Activated B cell treated with CpG ODN at 0.5 μM for 24 hours (primary cell): ENCODE data around the gene NUP214. TPM values are rescaled to one million over a fixed set of nuclear protein-coding genes. Genes with fewer than 3 reads are reported as not detected.
"Not testable (repeated sequence)": the region's sequence is repeated elsewhere in the genome, so short reads cannot be mapped to it uniquely, and the experiment has no call there.

Experiments used
- ATAC-seq: fragments of 200-7000 bp; cut with Tn5 transposase; one replicate; pipeline ENCODE4 v1.10.0; 2021; ENCODE audit warnings: low read depth, mild to moderate bottlenecking, moderate library complexity
- CTCF ChIA-PET: fragments of 350-600 bp; sonication (Branson Sonifier 250); formaldehyde crosslinking; loops from one replicate; lab custom pipeline; 2021; ENCODE audit warnings: antibody characterized with exemption; lab: Charles Lee
- POLR2A ChIA-PET: fragments of 350-600 bp; sonication (Branson Sonifier 250); formaldehyde crosslinking; loops from one replicate; lab custom pipeline; 2021; ENCODE audit warnings: antibody characterized with exemption; lab: Charles Lee
- DNase-seq: peaks from one replicate; pipeline ENCODE4 v3.0.0; 2022
- H3K27ac Mint-ChIP-seq: one replicate; pipeline ENCODE4 v1.8.0; 2020; ENCODE audit warnings: mixed read lengths
- H3K27me3 Mint-ChIP-seq: one replicate; pipeline ENCODE4 v1.8.0; 2021; ENCODE audit warnings: mixed read lengths
- H3K36me3 Mint-ChIP-seq: one replicate; pipeline ENCODE4 v1.8.0; 2021; ENCODE audit warnings: low read depth, mixed read lengths
- H3K4me1 Mint-ChIP-seq: one replicate; pipeline ENCODE4 v1.8.0; 2021; ENCODE audit warnings: mixed read lengths
- H3K4me3 Mint-ChIP-seq: one replicate; pipeline ENCODE4 v1.8.0; 2020; ENCODE audit warnings: mild to moderate bottlenecking, mixed read lengths
- H3K9me3 Mint-ChIP-seq: one replicate; pipeline ENCODE4 v1.8.0; 2020; ENCODE audit warnings: mixed read lengths
- CTCF ChIP-seq: fragments of 200-600 bp; IDR thresholded peaks from one replicate; pipeline ENCODE4 v1.8.0; 2022; ENCODE audit warnings: antibody characterized with exemption, mild to moderate bottlenecking
- intact Hi-C: fragments of 100-400 bp; cut with micrococcal nuclease; formaldehyde crosslinking; loops from one replicate; pipeline ENCODE4 v1.15.1; 2024
- total RNA-seq: library from RNA; stranded (reverse); gene quantifications from 2 replicates; pipeline ENCODE4 v1.2.3, GENCODE V29; 2022

The NUP214 gene
- total RNA-seq, 1 donor from 2014 or later, result 90.9 TPM

- peaks cover 85% of the 10 kb centered on the region for H3K36me3 Mint-ChIP-seq
Observed at GRCh38 chr9:131153595-131153994, 28.2 kb downstream of the NUP214 start.

DNA sequence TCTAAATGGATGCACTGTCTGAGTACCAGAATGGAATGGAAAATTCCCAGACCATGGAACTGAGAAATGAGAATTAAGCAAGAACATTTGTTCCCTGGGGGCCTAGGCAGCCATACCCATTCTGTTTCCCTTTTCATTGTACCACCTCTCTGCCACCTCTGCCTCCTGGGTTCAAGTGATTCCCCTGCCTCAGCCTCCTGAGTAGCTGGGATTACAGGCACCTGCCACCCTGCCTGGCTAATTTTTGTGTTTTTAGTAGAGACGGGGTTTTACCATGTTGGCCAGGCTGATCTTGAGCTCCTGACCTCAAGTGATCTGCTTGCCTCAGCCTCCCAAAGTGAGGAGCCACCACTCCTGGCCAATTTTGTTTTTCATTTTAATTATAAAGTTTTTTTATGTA is 33.3 kb downstream of the NUP214 start:
- H3K27ac Mint-ChIP-seq, DNase-seq, H3K4me1 Mint-ChIP-seq, H3K27me3 Mint-ChIP-seq, H3K9me3 Mint-ChIP-seq, ATAC-seq, CTCF ChIA-PET, intact Hi-C loops, H3K4me3 Mint-ChIP-seq: not testable (repeated sequence)
- POLR2A ChIA-PET, result interaction anchor here (0.5 to 0.6 kb wide), 2 partner anchors 152 to 236 kb away, joined by 4 to 8 read pairs; no protein-coding TSS in a partner anchor
- H3K36me3 Mint-ChIP-seq, result peaks cover 82% of the 10 kb centered on the region

More at GRCh38 chr9:131153595-131153994, 28.2 kb downstream of the NUP214 start:
- intact Hi-C loops, result no loop called here
- H3K4me1 Mint-ChIP-seq, result no peaks in the 10 kb centered on the region
- no peaks in the 10 kb centered on the region for H3K27me3 Mint-ChIP-seq
- ATAC-seq, result no peak
- H3K4me3 Mint-ChIP-seq, result no peak overlapping the region
- CTCF ChIA-PET, result no interaction called here
- no peak for DNase-seq
- H3K27ac Mint-ChIP-seq, result no peak overlapping the region
- no peaks in the 10 kb centered on the region for H3K9me3 Mint-ChIP-seq
- POLR2A ChIA-PET, result no interaction called here
- no peak for TF ChIP-seq CTCF

- Mint-ChIP-seq H3K4me3 (no peak overlapping the region), H3K36me3 (peaks cover 78% of the 10 kb centered on the region), H3K27me3 (no peaks in the 10 kb centered on the region), H3K9me3 (no peaks in the 10 kb centered on the region), H3K27ac (no peak overlapping the region), H3K4me1 (no peaks in the 10 kb centered on the region)
- no peak for DNase-seq
- POLR2A ChIA-PET, result interaction anchor here (0.6 kb wide), 2 partner anchors 109 to 252 kb away, joined by 5 read pairs; no protein-coding TSS in a partner anchor
- ATAC-seq, result no peak
- no peak for TF ChIP-seq CTCF
- intact Hi-C loops, result no loop called here
- CTCF ChIA-PET, result interaction anchor here (1.2 kb wide), 1 partner anchor 176 kb away, joined by 5 read pairs; no protein-coding TSS in a partner anchor
Observed at GRCh38 chr9:131160416-131161112, 35.2 kb downstream of the NUP214 start.

- intact Hi-C loops, result no loop called here
- H3K36me3 Mint-ChIP-seq, result peaks cover 80% of the 10 kb centered on the region
- ChIA-PET POLR2A (interaction anchor here (0.6 kb wide), 1 partner anchor 251 kb away, joined by 5 read pairs; no protein-coding TSS in a partner anchor), CTCF (no interaction called here)
- no peaks in the 10 kb centered on the region for H3K27me3 Mint-ChIP-seq
- H3K9me3 Mint-ChIP-seq, result no peaks in the 10 kb centered on the region
- H3K27ac Mint-ChIP-seq, result no peak overlapping the region
- H3K4me1 Mint-ChIP-seq, result no peaks in the 10 kb centered on the region
- TF ChIP-seq CTCF, result no peak
- no peak overlapping the region for H3K4me3 Mint-ChIP-seq
- ATAC-seq, result no peak
- no peak for DNase-seq
Observed at GRCh38 chr9:131161585-131161984, 36.2 kb downstream of the NUP214 start.

GRCh38 chr9:131162886-131163285 is 37.5 kb downstream of the NUP214 start:
- Mint-ChIP-seq H3K36me3 (peaks cover 81% of the 10 kb centered on the region), H3K9me3 (no peaks in the 10 kb centered on the region), H3K27me3 (no peaks in the 10 kb centered on the region), H3K4me1 (no peaks in the 10 kb centered on the region), H3K4me3 (no peak overlapping the region), H3K27ac (no peak overlapping the region)
- CTCF ChIA-PET, result no interaction called here
- ATAC-seq (no peak), DNase-seq (no peak)
- POLR2A ChIA-PET, result no interaction called here
- no peak for TF ChIP-seq CTCF
- intact Hi-C loops, result no loop called here
